Stimulated activated CD8-positive, alpha-beta memory T cell treated with anti-CD3 and anti-CD28 coated beads, Interleukin-4, amount 100 ng/mL, for 24 hours (primary cell): ENCODE data around the gene PLGLB1.
"Not testable (repeated sequence)": the region's sequence is repeated elsewhere in the genome, so short reads cannot be mapped to it uniquely, and the experiment has no call there.

Source experiments
- DNase-seq: peaks from one replicate; pipeline ENCODE4 v3.0.0-alpha.2; 2020; ENCODE audit warnings: low read depth

The PLGLB1 gene

DNA sequence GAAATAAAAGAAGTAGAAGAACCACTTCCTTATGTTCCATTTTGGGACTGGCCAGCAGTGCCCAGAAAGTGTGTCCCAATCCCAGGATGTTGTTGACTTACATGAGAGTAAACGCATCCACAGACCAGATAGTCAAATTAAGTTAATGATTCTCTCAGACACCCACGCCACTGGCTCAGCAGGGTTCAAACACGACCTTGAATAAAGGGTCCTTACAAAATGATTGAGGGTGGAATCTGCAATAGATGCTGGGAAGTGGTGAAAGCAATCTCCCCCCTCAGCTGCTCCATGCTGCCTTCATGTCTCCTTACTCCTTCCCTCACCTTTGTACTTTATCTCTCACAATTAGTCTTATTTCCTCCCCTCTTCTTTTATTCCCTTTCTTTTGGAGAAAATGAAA lies at the start of gene PLGLB1:
PLGLB1 (minus strand) TSS at position 101 of the 400 bp plus-strand sequence; CDS start at position 40, 61 bp downstream.
- DNase-seq, result not testable (repeated sequence)

- not testable (repeated sequence) for DNase-seq
These were observed 42.7 kb upstream of the PLGLB1 start for GRCh38 chr2:87064305-87064704.

DNA sequence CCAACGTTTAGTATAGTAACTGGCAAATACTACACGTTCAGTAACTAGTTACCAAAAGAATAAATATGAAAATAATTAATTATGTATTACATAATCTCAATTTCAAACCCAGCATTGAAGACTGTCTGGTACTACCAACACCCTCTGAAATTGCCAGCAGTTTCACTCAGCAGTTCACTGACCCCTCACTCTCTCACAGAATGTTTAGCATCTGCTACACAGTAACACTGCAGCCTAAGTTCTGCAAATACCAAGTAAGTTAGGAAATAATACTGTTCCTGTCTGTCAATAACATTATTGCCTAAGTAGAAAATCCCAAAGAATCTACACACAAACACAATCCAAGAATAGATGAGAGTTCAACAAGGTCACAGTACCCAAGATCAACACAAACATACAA lies 41.8 kb upstream of the PLGLB1 start:
- not testable (repeated sequence) for DNase-seq

DNA sequence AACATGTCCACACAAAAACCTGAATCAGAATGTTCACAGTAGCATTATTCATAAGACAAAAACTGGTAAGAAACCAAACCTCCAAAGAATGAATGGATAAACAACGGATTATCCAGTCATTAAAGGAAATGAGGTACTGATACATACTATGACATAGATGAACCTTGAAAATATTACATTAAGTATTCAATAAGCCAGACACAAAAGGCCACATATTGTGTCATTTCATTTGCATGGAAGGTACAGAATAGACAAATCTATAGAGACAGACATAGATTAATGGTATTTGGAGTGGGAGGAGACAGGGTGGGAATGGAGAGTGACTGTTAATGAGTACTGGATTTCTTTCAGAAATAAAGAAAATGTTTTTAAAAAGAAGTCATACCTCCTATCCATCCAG lies 39.9 kb upstream of the PLGLB1 start:
- not testable (repeated sequence) for DNase-seq

DNA sequence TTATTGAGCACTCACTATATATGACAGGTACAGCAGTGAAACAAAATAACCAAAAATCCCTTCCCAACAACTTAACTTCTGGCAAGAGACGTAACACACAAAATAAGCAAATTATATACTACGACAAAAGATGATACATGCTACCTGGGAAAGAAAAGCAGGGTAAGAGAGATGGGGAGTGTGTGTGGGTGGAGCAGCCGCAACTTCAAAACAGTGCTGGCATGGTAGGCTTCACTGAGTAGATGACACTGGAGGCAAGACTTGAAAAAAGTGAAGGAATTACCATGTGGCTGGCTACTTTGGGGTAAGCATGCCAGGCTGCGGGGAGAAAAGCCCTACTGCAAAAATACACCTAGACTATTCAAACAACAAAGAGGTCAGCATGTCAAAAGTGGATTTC lies 36.0 kb upstream of the PLGLB1 start:
- DNase-seq, result peak; percentile 2

- DNase-seq, result not testable (repeated sequence)
These were observed 35.2 kb upstream of the PLGLB1 start for GRCh38 chr2:87056843-87057242.

DNA sequence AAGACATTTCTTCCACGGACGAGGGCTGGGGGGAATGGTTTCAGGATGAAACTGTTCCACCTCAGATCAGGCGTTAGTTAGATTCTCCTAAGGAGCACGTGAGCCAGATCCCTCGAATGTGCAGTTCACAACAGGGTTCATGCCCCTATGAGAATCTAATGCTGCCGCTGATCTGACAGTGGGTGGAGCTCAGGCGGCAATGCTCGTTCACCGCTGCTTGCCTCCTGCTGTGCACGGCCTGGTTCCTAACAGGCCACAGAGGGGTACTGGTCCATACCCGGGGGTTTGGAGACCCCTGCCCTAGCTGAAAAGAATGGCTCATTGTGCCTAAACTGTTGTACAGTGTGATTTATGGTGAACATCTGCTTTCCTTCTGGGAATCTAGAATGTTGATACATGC lies 34.8 kb upstream of the PLGLB1 start:
- not testable (repeated sequence) for DNase-seq

GRCh38 chr2:87054375-87054774 lies 32.7 kb upstream of the PLGLB1 start:
- DNase-seq, result not testable (repeated sequence)

GRCh38 chr2:87041321-87041978 lies 19.8 kb upstream of the PLGLB1 start:
- DNase-seq, result not testable (repeated sequence)

DNA sequence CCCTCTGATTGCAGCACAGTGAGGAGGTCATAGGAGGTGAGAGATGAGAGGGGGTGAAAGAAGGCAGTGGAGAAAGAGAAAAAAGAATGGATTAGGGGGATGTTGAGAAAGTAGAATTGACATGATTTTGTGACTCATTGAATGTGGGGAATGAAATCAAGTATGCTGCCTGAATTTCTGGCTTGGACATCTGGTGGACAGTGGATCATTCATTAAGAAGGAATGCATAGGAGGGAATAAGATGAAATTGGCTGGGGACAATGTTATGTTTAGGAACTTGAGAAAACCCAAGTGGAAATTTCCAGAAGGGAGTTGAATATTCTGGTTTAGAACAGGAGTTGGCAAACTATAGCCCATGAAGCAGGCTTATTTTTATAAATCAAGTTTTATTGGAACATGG lies 7.0 kb upstream of the PLGLB1 start:
- DNase-seq, result not testable (repeated sequence)

DNA sequence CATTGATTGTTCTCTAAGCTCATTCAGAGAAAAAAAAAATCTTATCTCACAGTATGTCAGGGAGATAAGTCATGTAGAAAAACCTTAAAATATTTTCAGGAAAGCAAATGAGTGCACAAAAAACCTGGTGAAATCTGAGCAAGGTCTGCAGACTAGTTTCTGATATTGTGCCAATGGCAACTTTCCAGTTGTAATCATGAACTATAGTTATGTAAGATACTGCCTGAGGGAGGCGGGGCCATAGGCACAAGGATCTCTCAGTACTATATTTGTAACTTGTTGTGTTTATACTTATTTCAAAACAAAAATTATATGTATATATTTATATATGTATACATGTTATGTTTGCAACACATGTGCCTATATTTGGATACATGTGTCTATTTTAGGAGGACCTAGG lies 5.2 kb upstream of the PLGLB1 start:
- DNase-seq, result not testable (repeated sequence)

GRCh38 chr2:87025927-87026326 lies 4.3 kb upstream of the PLGLB1 start:
- DNase-seq, result not testable (repeated sequence)

DNA sequence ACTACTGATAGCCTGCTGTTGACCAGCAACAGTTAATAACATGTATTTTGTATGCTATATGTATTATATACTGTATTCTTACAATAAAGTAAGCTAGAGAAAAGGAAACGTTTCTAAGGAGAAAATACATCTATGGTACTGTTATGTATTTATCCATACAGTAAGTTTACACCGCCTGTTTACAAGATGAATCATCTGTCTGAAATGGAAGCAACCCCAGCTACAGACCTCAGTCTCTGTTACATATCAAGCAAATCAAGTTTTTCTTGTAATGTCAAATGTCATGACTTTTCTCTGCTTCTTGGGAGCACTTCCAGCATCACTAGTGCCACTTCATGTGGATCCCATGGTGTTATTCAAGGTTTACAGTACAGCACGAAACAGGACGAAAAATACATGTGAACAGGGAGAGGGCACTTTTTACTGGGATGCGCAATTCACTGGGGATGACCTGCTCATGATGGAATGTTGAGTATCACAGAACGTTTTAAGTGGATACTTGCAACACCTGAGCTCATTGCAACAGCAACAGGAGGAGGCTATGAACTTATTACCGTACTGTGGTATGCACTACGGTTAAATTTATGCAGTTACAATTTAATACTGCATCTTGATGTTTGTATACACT lies 2.5 kb upstream of the PLGLB1 start:
- not testable (repeated sequence) for DNase-seq

- DNase-seq, result not testable (repeated sequence)
These were observed 601 bp downstream of the PLGLB1 start for GRCh38 chr2:87021043-87021442.

DNA sequence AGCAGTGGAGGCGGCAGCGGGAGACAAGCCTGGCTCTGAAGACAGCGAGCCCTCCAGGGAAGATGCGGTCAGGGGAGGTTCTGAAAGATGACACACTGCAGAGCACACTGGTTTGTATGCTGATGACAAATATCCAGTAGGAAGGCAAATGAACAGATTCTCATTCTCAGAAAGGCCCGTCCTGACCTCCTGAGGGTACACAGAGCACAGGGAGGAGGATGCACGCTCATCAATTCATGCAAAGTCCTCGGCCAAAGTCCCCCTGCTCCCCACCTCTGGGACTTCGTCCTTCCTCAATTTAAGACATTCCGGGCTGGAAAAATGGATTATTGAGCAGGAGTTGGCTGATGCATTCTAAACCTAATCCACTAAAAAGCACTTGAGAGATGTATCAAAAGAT lies 2.6 kb downstream of the PLGLB1 start:
- not testable (repeated sequence) for DNase-seq

DNA sequence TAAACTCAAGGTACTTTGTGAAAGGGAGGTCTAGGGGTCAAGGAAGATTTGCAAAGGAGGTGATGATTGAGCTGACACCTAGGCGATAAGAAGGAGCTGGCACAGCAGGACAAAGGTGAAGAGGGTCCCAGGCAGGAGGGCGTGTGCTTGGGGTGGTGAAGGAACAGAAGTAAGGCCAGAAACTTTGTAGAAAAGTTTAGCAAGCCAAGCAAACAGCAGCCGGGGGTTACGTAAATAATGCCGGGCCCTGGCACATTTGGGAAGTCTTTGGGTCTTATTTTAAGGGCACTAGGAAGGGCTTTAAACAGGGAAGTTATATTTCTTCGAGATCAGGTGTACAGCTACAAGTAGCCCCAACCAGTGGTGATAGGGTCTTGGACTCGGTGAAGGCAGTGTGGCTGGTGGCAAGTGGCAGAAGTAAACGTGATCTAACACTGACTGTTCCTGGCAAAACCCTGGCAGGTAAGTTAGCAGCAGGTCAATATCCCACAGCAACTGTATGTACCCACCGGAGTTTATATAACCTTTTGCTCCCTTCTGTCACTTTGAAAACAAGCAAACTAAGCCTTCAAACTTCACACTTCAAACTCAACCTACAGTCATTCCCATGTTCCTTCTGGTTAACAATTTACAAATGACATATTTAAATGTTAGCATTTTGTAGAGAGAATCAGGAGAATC lies 7.0 kb downstream of the PLGLB1 start:
- DNase-seq, result not testable (repeated sequence)

DNA sequence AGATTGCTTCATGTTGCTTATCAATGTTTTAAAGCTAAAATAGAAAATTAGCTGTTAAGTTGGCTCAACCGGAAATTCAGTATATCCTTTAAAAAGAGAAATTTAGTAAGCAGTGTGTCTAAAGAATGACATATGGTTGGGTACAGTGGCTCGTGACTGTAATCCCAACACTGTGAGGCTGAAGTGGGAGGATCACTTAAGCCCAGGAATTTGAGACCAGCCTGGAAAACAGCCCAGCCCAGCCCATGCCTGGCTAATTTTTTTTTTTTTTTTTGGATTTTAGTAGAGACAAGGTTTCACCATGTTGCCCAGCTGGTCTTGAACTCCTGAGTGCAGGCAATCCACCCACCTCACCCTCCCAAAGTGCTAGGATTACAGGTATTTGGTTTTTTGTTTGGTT lies 17.2 kb downstream of the PLGLB1 start:
- DNase-seq, result not testable (repeated sequence)
